Liver (tissue), 9 donors: ENCODE results near the gene PSMB2. TPM values are rescaled to one million over a fixed set of nuclear protein-coding genes. Genes with fewer than 3 reads are reported as not detected.

Experiments
- DNase-seq: peaks from one replicate; pipeline ENCODE4 v3.0.0-alpha.2; 2017; ENCODE audit warnings: low spot score
- H3K27ac ChIP-seq, 2 donors: one replicate each; pipeline ENCODE4 v1.7.0; 2013; ENCODE audit warnings: inconsistent platforms in 2 of 2, low read length in 2 of 2, control low read depth in 1 of 2, low read depth in 1 of 2, mild to moderate bottlenecking in 1 of 2
- H3K27me3 ChIP-seq, 4 donors: one replicate each; pipeline versions ENCODE4 v1.6.1 to v1.7.0; 2013; ENCODE audit warnings: low read length in 3 of 4, inconsistent platforms in 1 of 4, mild to moderate bottlenecking in 1 of 4, moderate library complexity in 1 of 4; ENCODE audit not compliant: control insufficient read depth in 4 of 4, insufficient read depth in 4 of 4
- H3K36me3 ChIP-seq, 4 donors: one replicate each; pipeline versions ENCODE4 v1.6.1 to v1.7.0; 2013; ENCODE audit warnings: low read length in 3 of 4, mild to moderate bottlenecking in 3 of 4, low read depth in 1 of 4, moderate library complexity in 1 of 4; ENCODE audit not compliant: control insufficient read depth in 4 of 4, insufficient read depth in 3 of 4
- H3K4me1 ChIP-seq, 4 donors: one replicate each; pipeline versions ENCODE4 v1.6.1 to v1.7.0; 2013; ENCODE audit warnings: low read length in 3 of 4, mild to moderate bottlenecking in 3 of 4, moderate library complexity in 1 of 4; ENCODE audit not compliant: control insufficient read depth in 4 of 4, insufficient read depth in 4 of 4
- H3K4me3 ChIP-seq, 3 donors: one replicate each; pipeline versions ENCODE4 v1.6.1 to v1.7.0; 2013; ENCODE audit warnings: low read length in 3 of 3, control low read depth in 1 of 3, low read depth in 1 of 3, mild to moderate bottlenecking in 1 of 3
- H3K9ac ChIP-seq, 2 donors: one replicate each; pipeline ENCODE4 v1.7.0; 2013; ENCODE audit warnings: low read length in 2 of 2, mild to moderate bottlenecking in 2 of 2, moderate library complexity in 2 of 2, control low read depth in 1 of 2, low read depth in 1 of 2
- H3K9me3 ChIP-seq, 4 donors: one replicate each; pipeline versions ENCODE4 v1.6.1 to v1.7.0; 2013; ENCODE audit warnings: low read length in 3 of 4; ENCODE audit not compliant: control insufficient read depth in 4 of 4
- CTCF ChIP-seq: fragments of 150-350 bp; IDR thresholded peaks from 2 replicates; pipeline ENCODE4 v1.5.1; 2017; ENCODE audit warnings: improper control_type of control experiment, low read depth, low read length; ENCODE audit not compliant: missing input control
- FOXA1 ChIP-seq: IDR thresholded peaks from 2 replicates; pipeline ENCODE4 v1.6.1; 2016; ENCODE audit warnings: antibody characterized with exemption
- FOXA2 ChIP-seq: IDR thresholded peaks from 2 replicates; pipeline ENCODE4 v1.6.1; 2016; ENCODE audit warnings: antibody characterized with exemption
- GABPA ChIP-seq, 2 donors: IDR thresholded peaks in 1 of 2; conservative IDR thresholded peaks in 1 of 2; 2 replicates each; pipeline ENCODE4 v1.6.1; 2016; ENCODE audit warnings: antibody characterized with exemption in 2 of 2, mild to moderate bottlenecking in 1 of 2, moderate library complexity in 1 of 2
- HNF4A ChIP-seq, 2 donors: conservative IDR thresholded peaks; 2 replicates each; pipeline ENCODE4 v1.6.1; 2016; ENCODE audit warnings: antibody characterized with exemption in 2 of 2, mild to moderate bottlenecking in 2 of 2
- HNF4G ChIP-seq: IDR thresholded peaks from 2 replicates; pipeline ENCODE4 v1.6.1; 2016; ENCODE audit warnings: antibody characterized with exemption
- JUND ChIP-seq, 2 donors: IDR thresholded peaks; 2 replicates each; pipeline ENCODE4 v1.6.1; 2016; ENCODE audit warnings: antibody characterized with exemption in 2 of 2
- MAX ChIP-seq: IDR thresholded peaks from 2 replicates; pipeline ENCODE4 v1.6.1; 2016; ENCODE audit warnings: antibody characterized with exemption
- NR2F2 ChIP-seq: IDR thresholded peaks from 2 replicates; pipeline ENCODE4 v1.6.1; 2016; ENCODE audit warnings: antibody characterized with exemption
- RAD21 ChIP-seq, 2 donors: IDR thresholded peaks; 2 replicates each; pipeline ENCODE4 v1.6.1; 2016; ENCODE audit warnings: antibody characterized with exemption in 2 of 2, mild to moderate bottlenecking in 2 of 2
- REST ChIP-seq: IDR thresholded peaks from 2 replicates; pipeline ENCODE4 v1.6.1; 2016; ENCODE audit warnings: antibody characterized with exemption, mild to moderate bottlenecking
- SP1 ChIP-seq: IDR thresholded peaks from 2 replicates; pipeline ENCODE4 v1.6.1; 2018; ENCODE audit warnings: antibody characterized with exemption, mild to moderate bottlenecking
- TAF1 ChIP-seq: conservative IDR thresholded peaks from 2 replicates; pipeline ENCODE4 v1.6.1; 2016; ENCODE audit warnings: antibody characterized with exemption, mild to moderate bottlenecking
- YY1 ChIP-seq: IDR thresholded peaks from 2 replicates; pipeline ENCODE4 v1.6.1; 2016; ENCODE audit warnings: antibody characterized with exemption, mild to moderate bottlenecking
- WGBS: extraction: QIAGEN DNeasy Blood & Tissue Kit; methylation state at CpG from one replicate; pipeline ENCODE4 v1.1.7; 2013; 5-methylcytosine and 5-hydroxymethylcytosine counted together
- polyA plus RNA-seq, 2 donors: library from polyadenylated mRNA; stranded (reverse) in 1 of 2; unstranded in 1 of 2; fragments of 200-250 nt in 1 of 2; fragments of >200 nt in 1 of 2; fragmentation: Nextera tagmentation in 1 of 2; extraction: Ambion mirVana in 1 of 2; gene quantifications; one replicate each; pipeline versions ENCODE4 v1.2.1 to v1.2.3, GENCODE V29; 2013 to 2015
- total RNA-seq, 2 donors: library from RNA; depleted of rRNA; stranded (reverse); fragments of >200 nt; gene quantifications; one replicate each; pipeline ENCODE4 v1.2.3, GENCODE V29; 2014
- TF ChIP-seq, protein P1 (sequence below): IDR thresholded peaks from 2 replicates; pipeline ENCODE4 v1.6.1; 2016; ENCODE audit warnings: antibody characterized with exemption
- donor health status: healthy.
- donor health status: healthy.
- donor health status: healthy.
- donor health status: healthy.
- donor health status: healthy.

Gene PSMB2
- total and polyA plus RNA-seq, 4 donors: 19.1 to 76.6 (median 40.8) TPM

DNA sequence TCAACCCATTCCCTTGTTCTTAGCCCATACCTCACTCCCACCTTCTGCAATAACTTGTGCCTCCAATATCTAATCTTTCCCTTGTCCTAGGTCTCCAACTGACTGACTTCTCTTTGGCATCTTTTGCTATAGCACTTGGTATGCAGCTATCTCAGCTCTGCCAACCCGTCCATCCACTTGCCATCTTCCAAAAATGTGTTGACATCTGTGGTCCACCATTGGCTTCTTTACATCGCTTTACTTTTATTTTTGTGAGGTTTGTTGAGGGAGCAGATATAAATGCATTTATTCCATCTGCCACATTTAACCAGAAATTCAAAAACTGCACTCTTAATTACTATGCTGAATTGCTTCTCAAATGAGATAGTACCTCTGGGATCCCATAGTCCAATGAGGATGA, 24.9 kb upstream of the PSMB2 start:
- 75% methylated on average over 2 of the region's 2 CpGs for WGBS

More for the DNA sequence above, 24.9 kb upstream of the PSMB2 start:
- Histone ChIP-seq H3K27ac (no peak overlapping the region), H3K9ac (no peak overlapping the region), H3K36me3 (no peaks in the 10 kb centered on the region), H3K4me1 (no peaks in the 10 kb centered on the region), H3K9me3 (no peaks in the 10 kb centered on the region), H3K27me3 (no peaks in the 10 kb centered on the region), H3K4me3 (no peak overlapping the region)
- TF ChIP-seq SP1: no peak
- no peak for TF ChIP-seq HNF4A (conservative IDR thresholded peaks at IDR 0.05)
- no peak for TF ChIP-seq RAD21 (IDR thresholded peaks at IDR 0.05)
- no peak for TF ChIP-seq GABPA (IDR thresholded peaks at IDR 0.05 in 1 of 2, conservative IDR thresholded peaks at IDR 0.05 in 1 of 2)
- TF ChIP-seq NR2F2: no peak
- TF ChIP-seq JUND (IDR thresholded peaks at IDR 0.05): no peak
- no peak for TF ChIP-seq CTCF
- no peak for TF ChIP-seq HNF4G
- no peak for TF ChIP-seq REST
- TF ChIP-seq, protein P1, sequence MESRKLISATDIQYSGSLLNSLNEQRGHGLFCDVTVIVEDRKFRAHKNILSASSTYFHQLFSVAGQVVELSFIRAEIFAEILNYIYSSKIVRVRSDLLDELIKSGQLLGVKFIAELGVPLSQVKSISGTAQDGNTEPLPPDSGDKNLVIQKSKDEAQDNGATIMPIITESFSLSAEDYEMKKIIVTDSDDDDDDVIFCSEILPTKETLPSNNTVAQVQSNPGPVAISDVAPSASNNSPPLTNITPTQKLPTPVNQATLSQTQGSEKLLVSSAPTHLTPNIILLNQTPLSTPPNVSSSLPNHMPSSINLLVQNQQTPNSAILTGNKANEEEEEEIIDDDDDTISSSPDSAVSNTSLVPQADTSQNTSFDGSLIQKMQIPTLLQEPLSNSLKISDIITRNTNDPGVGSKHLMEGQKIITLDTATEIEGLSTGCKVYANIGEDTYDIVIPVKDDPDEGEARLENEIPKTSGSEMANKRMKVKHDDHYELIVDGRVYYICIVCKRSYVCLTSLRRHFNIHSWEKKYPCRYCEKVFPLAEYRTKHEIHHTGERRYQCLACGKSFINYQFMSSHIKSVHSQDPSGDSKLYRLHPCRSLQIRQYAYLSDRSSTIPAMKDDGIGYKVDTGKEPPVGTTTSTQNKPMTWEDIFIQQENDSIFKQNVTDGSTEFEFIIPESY: no peak
- TF ChIP-seq FOXA1: no peak
- no peak for TF ChIP-seq MAX
- no peak for TF ChIP-seq YY1
- TF ChIP-seq TAF1: no peak
- no peak for TF ChIP-seq FOXA2
- no peak for DNase-seq
